Hypothalamus (tissue), 51 donors: ENCODE data around the gene CYP2E1.
"Not testable (repeated sequence)": the region's sequence is repeated elsewhere in the genome, so short reads cannot be mapped to it uniquely, and the experiment has no call there.

Source experiments
- DNase-seq, 51 donors: peaks; one replicate each; lab custom pipeline; 2025; lab: John Stamatoyannopoulos, UW

CYP2E1 gene

DNA sequence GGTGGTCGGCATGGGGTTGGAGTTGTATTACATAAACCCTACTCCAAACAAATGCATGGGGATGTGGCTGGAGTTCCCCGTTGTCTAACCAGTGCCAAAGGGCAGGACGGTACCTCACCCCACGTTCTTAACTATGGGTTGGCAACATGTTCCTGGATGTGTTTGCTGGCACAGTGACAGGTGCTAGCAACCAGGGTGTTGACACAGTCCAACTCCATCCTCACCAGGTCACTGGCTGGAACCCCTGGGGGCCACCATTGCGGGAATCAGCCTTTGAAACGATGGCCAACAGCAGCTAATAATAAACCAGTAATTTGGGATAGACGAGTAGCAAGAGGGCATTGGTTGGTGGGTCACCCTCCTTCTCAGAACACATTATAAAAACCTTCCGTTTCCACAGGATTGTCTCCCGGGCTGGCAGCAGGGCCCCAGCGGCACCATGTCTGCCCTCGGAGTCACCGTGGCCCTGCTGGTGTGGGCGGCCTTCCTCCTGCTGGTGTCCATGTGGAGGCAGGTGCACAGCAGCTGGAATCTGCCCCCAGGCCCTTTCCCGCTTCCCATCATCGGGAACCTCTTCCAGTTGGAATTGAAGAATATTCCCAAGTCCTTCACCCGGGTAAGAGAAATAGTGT is at the start of gene CYP2E1:
TSS of gene CYP2E1 (plus strand) at position 407 of the 632 bp plus-strand sequence. CDS start at position 440, 33 bp downstream.
- DNase-seq, result no peak

DNA sequence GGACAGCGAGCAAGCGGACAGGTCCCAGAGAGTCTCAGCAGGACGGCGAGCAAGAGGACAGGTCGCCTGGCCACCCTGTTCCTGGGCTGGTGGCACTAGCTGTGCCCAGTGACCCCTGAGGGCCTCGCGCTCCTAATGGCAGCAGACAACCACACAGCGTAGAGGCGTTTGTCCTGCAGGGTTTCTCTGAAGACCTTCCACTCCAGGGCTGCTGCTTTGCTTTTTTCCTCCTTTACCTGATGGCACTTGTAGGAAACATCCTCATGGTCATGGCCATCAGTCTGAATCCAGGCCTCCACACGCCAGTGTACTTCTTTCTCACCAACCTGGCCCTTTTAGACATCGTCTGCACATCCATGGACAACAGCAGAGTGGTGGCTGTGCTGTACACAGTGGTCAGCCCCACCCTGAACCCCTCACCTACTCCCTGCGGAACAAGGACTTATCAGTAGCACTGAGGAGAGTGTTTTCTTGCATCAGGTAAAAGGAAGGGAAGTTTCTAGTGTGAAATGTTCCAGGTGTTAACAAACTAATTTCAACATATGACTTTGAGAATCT is 46.0 kb upstream of the CYP2E1 start:
- no peak for DNase-seq

DNA sequence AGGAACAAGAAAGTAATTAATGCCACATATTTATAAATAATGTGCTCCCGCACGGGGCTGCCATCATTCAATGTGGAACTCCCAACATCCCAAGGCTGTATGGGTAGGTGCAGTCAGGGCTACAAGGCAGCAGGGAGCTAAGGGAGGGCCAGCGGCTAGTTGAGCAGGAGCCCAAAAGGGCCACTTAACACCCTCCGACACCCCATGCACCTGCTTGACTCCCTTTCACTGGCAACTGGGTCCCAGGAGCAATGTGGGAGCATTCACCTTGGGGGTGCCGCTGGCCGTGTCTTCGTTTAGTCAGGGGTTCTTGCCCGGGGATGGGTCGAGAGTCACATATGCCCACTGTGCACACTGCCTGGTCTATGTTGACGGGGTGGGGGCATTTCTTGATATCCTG is 45.5 kb upstream of the CYP2E1 start:
- DNase-seq, result no peak

DNA sequence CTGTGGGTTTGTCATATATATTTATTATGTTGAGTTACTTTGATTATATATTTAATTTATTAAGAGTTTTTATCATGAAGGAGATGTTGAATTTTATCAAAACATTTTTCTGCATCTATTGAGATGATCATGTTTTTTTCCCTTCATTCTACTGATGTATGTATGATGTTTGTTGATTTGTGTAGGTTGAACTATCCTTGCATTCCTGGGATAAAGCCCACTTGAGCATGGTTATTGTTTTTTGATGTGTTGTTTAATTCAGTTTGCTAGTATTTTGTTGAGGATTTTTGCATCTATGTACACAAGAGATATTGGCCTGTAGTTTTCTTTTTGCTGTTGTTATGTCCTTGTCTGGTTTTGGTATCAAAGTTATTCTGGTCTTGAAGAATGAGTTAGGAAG is 42.3 kb upstream of the CYP2E1 start:
- no peak for DNase-seq

DNA sequence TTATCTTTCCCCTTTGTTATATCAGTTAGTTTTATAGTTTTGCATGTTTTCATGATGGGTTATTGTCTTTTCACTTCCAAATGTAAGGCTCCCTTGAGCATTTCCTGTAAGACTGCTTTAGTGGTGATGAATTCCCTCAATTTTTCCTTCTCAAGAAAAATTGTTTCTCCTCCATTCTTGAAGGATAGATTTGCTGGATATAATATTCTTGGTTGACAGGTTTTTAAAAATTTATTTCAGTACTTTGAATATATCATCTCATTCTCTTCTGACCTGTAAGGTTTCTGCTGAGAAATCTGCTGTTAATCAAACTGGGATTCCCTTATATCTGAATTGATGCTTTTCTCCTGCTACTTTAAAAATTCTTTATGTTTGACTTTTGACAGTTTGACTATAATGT is 40.1 kb upstream of the CYP2E1 start:
- DNase-seq, result no peak

DNA sequence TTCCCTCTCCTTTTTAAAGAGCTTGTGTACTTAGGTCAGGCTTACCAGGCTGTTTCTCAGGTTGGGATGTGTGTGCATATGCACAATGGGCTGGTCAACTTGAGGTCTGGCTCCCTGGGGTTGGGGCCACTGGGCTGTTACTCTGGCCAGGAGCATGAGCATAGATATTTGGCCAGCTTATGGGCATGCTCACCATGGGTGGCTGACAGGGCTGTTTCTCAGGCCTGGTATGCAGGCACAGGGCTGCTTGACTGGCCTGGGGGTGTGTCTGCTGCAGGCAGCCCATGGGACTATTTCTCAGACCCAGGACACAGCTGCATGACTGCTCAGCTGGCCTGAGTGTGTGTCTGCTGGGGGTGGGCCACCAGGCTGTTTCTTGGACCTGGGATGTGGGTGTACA is 38.8 kb upstream of the CYP2E1 start:
- no peak for DNase-seq

DNA sequence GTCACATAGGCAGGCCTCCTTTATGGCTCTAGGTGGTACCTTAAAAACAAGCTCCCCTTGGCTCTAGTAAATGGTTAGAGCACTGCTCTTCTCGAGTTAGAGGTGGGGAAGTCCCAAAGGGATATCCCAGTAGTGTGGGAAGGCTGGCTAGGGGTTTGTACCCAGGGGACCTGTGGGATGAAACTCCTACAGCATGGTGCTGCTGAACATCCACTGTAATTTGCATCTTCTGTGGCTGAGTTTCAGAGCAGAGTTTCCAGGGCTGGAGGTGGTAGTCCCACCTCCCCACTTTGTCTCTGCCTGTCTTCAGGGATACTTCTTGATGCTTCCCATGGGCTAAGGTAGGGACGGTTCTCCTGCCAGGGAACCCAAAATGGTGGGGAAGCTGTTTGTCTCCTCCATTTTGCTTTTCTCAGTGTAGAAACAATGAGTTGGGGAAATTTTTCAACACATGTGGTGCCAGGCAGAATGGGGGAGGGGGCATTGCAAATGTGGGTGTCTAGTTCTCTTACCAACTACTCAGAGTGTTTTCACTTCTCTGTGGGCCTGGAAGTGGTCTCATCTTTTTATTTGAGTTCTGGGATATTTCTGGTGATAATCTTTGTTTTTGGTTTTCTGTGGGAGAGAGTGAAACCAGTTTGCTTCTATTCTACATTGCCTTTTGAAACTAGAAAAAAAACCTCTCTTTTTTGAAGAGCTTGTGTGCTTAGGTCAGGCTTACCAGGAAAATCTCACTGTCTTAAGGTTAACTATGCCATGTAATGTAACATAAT is 37.2 kb upstream of the CYP2E1 start:
- no peak for DNase-seq

DNA sequence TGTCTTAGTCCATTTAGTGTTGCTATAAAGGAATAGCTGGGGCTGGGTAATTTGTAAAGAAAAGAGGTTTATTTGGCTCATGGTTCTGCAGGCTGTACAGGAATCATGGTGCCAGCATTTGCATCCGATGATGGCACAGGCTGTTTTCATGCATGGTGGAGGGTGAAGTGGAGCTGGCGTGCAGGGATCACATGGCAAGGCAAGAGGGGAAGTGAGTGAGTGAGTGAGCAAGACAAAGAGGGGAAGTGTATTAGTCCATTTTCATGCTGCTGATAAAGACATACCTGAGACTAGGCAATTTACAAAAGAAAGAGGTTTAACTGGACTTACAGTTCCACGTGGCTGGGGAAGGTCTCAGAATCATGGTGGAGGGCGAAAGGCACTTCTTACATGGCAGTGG is 33.6 kb upstream of the CYP2E1 start:
- DNase-seq, result not testable (repeated sequence)

DNA sequence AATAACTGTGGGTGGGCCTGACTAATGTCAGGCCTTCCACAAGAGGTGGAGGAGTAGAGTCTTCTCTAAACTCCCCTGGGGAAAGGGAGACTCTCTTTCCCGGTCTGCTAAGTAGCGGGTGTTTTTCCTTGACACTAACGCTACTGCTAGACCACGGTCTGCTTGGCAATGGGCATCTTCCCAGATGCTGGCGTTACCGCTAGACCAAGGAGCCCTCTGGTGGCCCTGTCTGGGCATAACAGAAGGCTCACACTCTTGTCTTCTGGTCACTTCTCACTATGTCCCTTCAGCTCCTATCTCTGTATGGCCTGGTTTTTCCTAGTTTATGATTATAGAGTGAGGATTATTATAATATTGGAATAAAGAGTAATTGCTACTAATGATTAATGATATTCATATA is 29.8 kb upstream of the CYP2E1 start:
- DNase-seq, result peak in 2 of 51 donors; percentile 4 to 5

DNA sequence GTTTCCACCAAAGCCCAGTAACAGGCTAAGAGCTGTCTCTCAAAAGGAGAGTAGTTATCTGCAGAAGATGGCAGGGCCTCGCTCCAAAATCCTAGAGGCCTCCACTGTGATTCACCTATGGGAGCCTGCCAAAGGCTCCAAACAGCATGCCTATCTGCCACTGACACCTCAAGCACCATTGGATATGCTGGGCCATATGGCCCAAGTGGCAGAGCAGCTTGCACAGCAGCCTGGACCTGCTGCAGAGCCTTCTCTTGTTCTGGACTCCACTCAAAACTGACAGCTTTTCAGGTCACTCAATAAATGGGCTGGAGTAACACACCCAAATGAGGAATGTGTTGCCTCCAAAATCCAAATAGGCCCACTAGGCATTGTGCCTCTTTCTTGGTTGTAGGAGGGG is 28.0 kb upstream of the CYP2E1 start:
- DNase-seq, result not testable (repeated sequence)

DNA sequence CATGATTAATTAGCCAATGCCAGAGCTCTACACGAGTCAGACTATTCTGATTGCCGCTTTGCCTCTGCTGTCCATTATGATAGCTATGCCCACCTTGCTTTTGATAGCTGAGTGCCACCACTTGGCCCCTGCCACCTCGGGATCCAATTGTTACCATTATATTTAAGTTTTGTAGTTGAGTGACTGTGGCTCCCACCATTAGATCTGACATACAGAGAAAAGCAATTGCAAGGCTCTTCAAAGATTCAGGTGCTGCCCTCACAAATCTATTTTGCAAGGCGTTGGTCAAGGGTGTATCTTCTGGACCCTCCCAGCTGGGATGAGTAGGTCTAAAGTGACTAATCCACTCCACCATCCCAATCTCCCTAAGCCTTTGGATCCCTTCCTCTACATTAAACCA is 26.3 kb upstream of the CYP2E1 start:
- DNase-seq, result not testable (repeated sequence)

DNA sequence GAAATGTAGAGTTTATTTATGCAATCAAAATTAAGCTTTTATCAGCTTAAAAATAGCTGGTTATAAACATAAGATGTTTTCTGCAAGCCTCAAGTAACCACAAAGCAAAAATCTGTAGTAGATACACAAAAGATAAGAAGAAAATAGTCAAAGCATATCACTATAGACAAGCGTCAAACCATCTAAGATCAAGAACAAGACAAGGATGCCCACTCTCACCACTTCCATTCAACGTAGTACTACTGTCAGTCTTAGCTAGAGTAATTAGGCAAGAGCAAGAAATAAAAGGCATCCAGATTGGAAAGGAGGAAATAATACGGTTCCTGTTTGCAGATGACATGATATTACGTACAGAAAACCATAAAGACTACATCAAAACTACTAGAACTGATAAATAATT is 17.5 kb upstream of the CYP2E1 start:
- DNase-seq, result no peak

DNA sequence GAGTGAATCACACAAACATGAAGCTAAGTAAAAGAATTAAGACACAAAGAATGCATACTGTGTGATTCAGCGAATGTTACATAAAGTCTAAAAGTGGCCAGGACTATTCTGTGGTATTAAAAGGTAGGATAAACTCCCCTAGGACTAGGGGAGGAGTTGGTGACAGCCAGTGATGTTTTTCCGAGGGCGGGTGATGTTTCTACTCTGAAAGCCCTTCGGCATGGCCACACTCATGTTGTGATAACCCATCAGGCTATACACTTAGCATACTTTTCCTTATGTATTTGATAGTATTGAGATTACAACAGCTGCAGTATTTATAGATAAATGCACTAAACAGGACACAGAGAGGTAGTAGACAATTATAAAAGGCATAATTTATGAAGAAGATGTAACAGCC is 15.8 kb upstream of the CYP2E1 start:
- DNase-seq, result no peak

DNA sequence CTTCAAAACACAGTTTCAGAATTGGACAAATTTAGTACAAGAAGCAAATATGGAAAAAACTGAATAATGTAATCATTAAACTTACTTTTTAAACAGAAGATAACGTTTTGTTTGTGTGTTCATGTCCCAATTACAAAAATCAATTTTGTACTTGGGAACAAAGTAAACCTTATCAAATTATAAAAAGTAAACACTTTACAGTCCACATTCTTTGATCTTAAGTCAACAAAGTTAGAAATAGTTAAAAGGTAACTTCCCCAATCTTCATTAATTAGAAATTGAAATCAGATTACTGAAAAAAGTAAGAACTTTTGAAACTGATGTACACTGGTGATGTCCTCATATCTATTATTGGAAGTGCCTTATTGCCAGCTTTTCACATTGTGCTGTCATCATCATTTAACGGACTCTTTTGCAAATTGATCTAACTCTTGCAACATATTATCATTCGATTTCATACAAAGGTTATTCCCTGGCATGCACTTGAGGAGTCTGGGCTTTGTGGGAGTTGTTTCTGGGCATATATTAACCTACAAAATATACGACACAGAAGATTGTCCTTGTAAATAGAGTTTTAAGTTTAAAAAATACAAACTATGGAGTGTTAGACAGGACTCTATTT is 15.1 kb upstream of the CYP2E1 start:
- DNase-seq, result no peak

DNA sequence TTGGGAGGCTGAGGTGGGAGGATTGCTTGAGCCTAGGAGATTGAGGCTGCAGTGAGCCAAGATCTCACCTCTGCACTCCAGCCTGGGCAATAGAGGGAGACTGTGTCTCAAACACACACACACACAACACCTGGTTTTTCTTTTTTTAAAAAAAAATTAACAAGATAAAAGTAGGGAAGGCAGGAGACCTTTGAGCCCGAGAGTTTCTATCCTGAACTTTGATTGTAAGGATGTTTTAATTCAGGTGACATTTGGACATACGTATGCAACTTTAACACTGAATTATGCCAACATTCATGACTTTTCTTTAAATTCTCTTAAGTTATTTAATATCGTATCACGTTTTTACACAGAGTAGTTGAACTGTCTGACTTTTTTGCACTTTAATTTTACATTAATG is 11.7 kb upstream of the CYP2E1 start:
- no peak for DNase-seq

DNA sequence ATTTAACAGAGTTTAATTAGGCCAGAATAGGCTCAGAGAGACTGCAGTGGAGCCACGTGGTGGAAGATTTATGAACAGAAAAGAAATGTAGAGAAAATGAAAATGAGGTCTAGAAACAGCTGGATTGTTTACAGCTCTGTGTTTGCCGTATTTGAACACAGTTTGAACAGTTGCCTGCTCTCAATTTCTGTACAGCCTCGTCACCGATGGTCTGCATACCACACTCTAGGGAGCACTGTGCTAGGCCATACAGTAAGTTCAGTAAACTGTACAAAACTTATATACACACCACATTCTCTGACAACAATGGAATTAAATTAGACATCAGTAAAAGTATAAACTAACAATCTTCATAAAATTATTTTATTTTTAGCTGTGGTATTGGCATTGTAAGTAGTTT is 11.1 kb upstream of the CYP2E1 start:
- DNase-seq, result no peak

DNA sequence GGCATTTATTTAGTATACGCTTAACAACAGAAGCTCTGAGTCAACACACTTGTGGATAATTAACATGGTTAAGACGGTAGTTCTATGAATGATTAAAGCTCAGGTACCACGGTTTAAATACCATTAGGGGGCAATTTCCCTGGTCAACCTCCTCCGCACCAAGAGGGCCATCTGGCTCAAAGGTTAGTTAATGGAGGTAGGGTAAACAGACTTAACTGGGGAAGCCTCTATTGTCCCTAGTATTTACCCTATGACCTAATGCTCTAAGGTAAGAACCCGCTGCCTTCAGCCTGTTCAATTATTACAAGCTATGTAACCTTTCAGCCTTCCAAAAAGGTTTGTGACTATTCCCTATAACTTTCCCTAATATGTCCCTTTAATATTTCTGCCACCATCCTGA is 8.6 kb upstream of the CYP2E1 start:
- DNase-seq, result not testable (repeated sequence)

DNA sequence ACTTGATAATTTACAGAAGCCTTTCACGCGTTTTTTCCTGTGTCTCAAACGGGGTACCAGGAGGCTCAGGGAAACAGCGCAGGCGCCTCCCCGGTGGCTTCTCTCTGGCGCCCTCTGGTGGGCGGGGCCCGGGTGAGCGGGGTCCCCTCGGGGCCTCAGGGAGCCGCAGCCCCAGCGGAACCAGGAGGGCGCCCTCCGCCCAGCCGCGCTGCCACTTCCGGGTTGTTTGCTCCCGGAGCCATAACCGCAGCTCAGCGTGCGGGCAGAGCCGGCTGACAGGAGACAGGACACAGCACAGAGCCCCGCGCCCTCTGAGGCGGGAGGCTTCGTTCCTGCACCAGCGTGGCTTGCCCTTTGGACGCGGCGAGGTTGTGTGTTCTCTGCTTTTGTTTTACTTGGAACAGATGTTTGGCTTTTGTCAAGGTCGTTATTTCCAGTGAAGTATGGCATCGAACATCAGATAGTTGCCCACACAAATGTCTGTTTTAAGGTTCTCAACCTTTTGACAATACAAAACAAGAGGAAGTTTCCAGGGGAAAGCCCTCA is 6.9 kb upstream of the CYP2E1 start:
- peak in 48 of 51 donors; percentile 2 to 88 (median 59) for DNase-seq

DNA sequence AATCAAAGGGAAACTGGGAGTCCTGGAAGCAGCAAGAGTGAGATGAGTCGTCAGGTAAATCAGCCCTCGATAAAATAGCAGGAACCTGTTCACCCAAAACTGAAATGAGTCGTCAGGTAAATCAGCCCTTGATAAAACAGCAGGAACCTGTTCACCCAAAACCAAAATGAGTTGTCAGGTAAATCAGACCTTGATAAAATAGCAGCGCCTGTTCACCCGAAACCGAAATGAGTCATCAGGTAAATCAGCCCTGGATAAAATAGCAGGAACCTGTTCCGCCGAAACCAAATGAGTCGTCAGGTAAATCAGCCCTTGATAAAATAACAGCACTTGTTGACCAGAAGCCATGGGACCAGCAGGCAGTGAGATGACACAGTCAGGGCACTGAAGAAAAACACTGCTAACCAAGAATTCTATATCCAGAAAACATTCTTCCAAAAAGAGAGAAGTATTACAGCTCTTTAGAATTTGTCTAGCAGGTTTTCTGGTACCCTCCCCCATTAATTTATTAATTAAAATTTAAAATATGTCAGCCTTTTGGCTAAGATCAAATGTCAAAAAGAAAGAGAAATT is 3.4 kb upstream of the CYP2E1 start:
- DNase-seq, result no peak

DNA sequence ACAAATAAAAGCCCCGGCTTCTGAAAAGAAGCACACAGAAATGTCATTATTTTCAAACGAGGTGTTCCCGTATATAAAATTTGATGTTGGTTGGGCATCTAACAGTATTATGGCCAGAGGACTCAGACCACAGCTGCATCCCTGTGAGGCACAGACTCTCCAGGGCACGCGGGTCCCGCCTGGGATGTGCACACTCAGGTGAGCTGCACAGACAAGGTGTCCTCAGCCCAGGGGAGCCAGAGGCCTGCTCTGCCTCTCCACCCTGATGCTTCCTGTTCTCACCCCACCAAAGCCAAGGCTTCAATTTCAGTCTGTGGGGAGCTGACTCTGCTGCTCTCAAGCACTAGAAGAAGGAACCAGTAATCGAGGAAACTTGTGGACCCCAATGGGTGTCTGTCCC is 1.7 kb upstream of the CYP2E1 start:
- DNase-seq, result no peak

DNA sequence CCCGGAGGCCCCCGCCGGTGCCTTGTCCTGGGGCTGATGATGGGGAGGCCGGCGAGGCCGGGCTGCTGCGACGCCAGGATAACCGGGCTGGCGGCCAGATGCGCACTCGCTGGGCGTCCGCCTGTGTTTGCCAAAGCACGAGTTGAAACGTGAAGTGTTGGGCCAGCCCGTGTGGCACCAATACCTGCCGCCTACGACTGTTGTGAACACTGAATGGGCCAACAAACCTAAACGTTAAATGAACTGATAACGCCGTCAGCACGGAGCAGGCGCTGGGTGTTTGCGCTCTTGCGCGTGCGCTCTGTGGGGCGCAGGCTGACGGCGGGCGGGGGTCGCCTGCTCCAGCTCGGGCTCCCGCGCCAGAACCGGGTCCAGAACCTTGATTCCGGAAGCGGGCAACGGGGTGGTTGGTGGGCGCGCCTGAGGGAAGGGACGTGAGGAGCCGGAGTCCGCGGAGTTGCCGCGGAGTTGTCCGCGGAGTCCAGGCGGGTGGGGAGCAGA is 658 bp downstream of the CYP2E1 start:
- peak in 2 of 51 donors; percentile 6 to 28 for DNase-seq
